OCI-LY1 (cell line): ENCODE measurements around the gene PRKAR2A.

Experiments
- H2AFZ ChIP-seq: fragments of 200-600 bp; sonication (generic), shearing (Covaris generic); 2 replicates; pipeline ENCODE4 v1.6.0; 2014; ENCODE audit warnings: antibody characterized with exemption, mild to moderate bottlenecking, low read length
- H3F3A ChIP-seq: fragments of 200-600 bp; sonication (generic), shearing (Covaris generic); 2 replicates; pipeline ENCODE4 v1.6.0; 2014; ENCODE audit warnings: mild to moderate bottlenecking, antibody characterized with exemption, low read length, moderate library complexity; ENCODE audit not compliant: insufficient read depth
- H3K27ac ChIP-seq: fragments of 200-600 bp; sonication (generic); 2 replicates; pipeline ENCODE4 v1.5.1; 2014; ENCODE audit warnings: low read length, mixed run types, mild to moderate bottlenecking, low read depth; ENCODE audit not compliant: poor library complexity, severe bottlenecking
- H3K27me3 ChIP-seq: fragments of 200-600 bp; sonication (generic); 2 replicates; pipeline ENCODE4 v1.6.0; 2014; ENCODE audit warnings: antibody characterized with exemption, mild to moderate bottlenecking, low read length, moderate library complexity; ENCODE audit not compliant: insufficient read depth
- H3K36me3 ChIP-seq: fragments of 200-600 bp; sonication (generic); 2 replicates; pipeline ENCODE4 v1.6.1; 2014; ENCODE audit warnings: mild to moderate bottlenecking, antibody characterized with exemption, low read length, moderate library complexity, mixed read lengths; ENCODE audit not compliant: insufficient read depth
- H3K4me1 ChIP-seq: fragments of 200-600 bp; sonication (generic); 2 replicates; pipeline ENCODE4 v1.5.1; 2014; ENCODE audit warnings: mild to moderate bottlenecking, low read length, moderate library complexity; ENCODE audit not compliant: insufficient read depth, severe bottlenecking
- H3K4me2 ChIP-seq: fragments of 200-600 bp; sonication (generic), shearing (Covaris generic); 2 replicates; pipeline ENCODE4 v1.6.1; 2014; ENCODE audit warnings: low read length
- H3K4me3 ChIP-seq: fragments of 200-600 bp; sonication (generic); 2 replicates; pipeline ENCODE4 v1.5.1; 2014; ENCODE audit warnings: low read length, low read depth, mild to moderate bottlenecking, mixed read lengths; ENCODE audit not compliant: poor library complexity, severe bottlenecking
- H3K79me2 ChIP-seq: fragments of 200-600 bp; shearing (Covaris generic); 2 replicates; pipeline ENCODE4 v1.6.1; 2016; ENCODE audit warnings: mixed run types, low read length, mixed read lengths; ENCODE audit not compliant: insufficient read depth
- H3K9ac ChIP-seq: fragments of 200-600 bp; sonication (generic), shearing (Covaris generic); 2 replicates; pipeline ENCODE4 v1.6.1; 2014; ENCODE audit warnings: mild to moderate bottlenecking, low read length, mixed read lengths
- H3K9me2 ChIP-seq: fragments of 200-600 bp; sonication (generic), shearing (Covaris generic); 2 replicates; pipeline ENCODE4 v1.6.1; 2014; ENCODE audit warnings: low read depth, mild to moderate bottlenecking, low read length, mixed read lengths
- H3K9me3 ChIP-seq: fragments of 200-600 bp; shearing (Covaris generic); 2 replicates; pipeline ENCODE4 v1.6.1; 2014; ENCODE audit warnings: low read length, mixed read lengths
- H4K20me1 ChIP-seq: fragments of 200-600 bp; sonication (generic), shearing (Covaris generic); 2 replicates; pipeline ENCODE4 v1.6.0; 2016; ENCODE audit warnings: mild to moderate bottlenecking, low read length; ENCODE audit not compliant: insufficient read depth
- EZH2 ChIP-seq: fragments of 200-600 bp; sonication (generic), shearing (Covaris generic); IDR thresholded peaks from 2 replicates; pipeline ENCODE4 v1.8.0; 2017; ENCODE audit warnings: borderline replicate concordance, mixed run types, mild to moderate bottlenecking, antibody characterized with exemption, low read length, moderate library complexity, mixed read lengths
- TF ChIP-seq, protein P1 (sequence below): fragments of 200-600 bp; sonication (generic), shearing (Covaris generic); IDR thresholded peaks from 2 replicates; pipeline ENCODE4 v1.5.1; 2017; ENCODE audit warnings: mild to moderate bottlenecking, antibody characterized with exemption, low read length, moderate library complexity, mixed read lengths

Gene PRKAR2A

DNA sequence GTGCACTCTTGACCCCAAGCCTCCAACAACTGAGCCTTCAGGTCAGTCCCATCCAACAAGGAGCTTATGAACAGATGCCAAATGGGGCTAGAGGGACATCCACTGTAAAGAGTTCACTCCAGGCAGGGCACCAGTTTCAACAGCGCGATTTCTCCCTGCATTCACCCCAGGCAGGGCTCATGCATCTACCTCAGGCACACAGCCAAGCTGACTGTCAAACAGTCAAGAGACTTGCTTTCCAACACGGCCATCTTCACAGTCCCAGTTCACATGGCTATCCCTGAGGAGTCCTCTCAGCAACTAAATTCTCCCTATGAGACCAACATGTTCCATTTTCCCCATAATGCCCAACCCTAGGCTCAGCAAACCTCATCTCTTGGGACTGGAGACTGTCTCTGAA, 33.3 kb upstream of the PRKAR2A start:
- Histone ChIP-seq H3K27me3 (no peaks in the 10 kb centered on the region), H3K4me1 (peaks cover 7% of the 10 kb centered on the region), H3K9me3 (no peaks in the 10 kb centered on the region), H4K20me1 (no peaks in the 10 kb centered on the region), H3K36me3 (peaks cover 8% of the 10 kb centered on the region; the same call in 1 of the 2 replicates), H3K27ac (no peak overlapping the region), H3K9ac (no peak overlapping the region), H2AFZ (no peak overlapping the region), H3K4me2 (no peak overlapping the region), H3F3A (no peaks in the 10 kb centered on the region), H3K9me2 (no peaks in the 10 kb centered on the region), H3K79me2 (no peaks in the 10 kb centered on the region), H3K4me3 (no peak overlapping the region)
- TF ChIP-seq, protein P1, sequence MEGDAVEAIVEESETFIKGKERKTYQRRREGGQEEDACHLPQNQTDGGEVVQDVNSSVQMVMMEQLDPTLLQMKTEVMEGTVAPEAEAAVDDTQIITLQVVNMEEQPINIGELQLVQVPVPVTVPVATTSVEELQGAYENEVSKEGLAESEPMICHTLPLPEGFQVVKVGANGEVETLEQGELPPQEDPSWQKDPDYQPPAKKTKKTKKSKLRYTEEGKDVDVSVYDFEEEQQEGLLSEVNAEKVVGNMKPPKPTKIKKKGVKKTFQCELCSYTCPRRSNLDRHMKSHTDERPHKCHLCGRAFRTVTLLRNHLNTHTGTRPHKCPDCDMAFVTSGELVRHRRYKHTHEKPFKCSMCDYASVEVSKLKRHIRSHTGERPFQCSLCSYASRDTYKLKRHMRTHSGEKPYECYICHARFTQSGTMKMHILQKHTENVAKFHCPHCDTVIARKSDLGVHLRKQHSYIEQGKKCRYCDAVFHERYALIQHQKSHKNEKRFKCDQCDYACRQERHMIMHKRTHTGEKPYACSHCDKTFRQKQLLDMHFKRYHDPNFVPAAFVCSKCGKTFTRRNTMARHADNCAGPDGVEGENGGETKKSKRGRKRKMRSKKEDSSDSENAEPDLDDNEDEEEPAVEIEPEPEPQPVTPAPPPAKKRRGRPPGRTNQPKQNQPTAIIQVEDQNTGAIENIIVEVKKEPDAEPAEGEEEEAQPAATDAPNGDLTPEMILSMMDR = no peak
- TF ChIP-seq EZH2 = no peak

DNA sequence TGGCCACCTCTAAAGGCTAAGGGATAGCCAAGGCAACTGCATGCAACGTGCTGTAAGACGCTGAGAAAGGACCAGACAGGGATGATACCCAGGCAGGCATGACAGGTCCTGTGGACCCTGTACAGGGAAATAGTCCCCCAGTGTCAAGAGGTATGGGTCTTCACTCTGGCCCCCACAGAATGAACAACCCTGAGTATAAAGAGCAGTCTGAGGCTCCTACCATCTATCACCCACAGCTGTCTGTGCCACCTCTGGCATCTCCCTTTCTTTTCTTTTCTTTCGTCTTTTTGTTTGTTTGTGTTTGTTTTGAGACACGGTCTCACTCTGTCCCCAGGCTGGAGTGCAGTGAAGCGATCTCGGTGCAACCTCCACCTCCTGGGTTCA, 32.3 kb upstream of the PRKAR2A start:
- H4K20me1 ChIP-seq = no peaks in the 10 kb centered on the region
- no peaks in the 10 kb centered on the region for H3K79me2 ChIP-seq
- TF ChIP-seq, protein P1 = no peak
- no peak for TF ChIP-seq EZH2
- no peaks in the 10 kb centered on the region for H3F3A ChIP-seq
- H3K27me3 ChIP-seq = no peaks in the 10 kb centered on the region
- no peak overlapping the region for H3K4me2 ChIP-seq
- no peaks in the 10 kb centered on the region for H3K9me2 ChIP-seq
- H3K4me1 ChIP-seq = peaks cover 7% of the 10 kb centered on the region
- no peaks in the 10 kb centered on the region for H3K9me3 ChIP-seq
- H3K4me3 ChIP-seq = no peak overlapping the region
- H3K36me3 ChIP-seq = peaks cover 8% of the 10 kb centered on the region; the same call in 1 of the 2 replicates
- H2AFZ ChIP-seq = no peak overlapping the region
- H3K27ac ChIP-seq = no peak overlapping the region
- no peak overlapping the region for H3K9ac ChIP-seq

DNA sequence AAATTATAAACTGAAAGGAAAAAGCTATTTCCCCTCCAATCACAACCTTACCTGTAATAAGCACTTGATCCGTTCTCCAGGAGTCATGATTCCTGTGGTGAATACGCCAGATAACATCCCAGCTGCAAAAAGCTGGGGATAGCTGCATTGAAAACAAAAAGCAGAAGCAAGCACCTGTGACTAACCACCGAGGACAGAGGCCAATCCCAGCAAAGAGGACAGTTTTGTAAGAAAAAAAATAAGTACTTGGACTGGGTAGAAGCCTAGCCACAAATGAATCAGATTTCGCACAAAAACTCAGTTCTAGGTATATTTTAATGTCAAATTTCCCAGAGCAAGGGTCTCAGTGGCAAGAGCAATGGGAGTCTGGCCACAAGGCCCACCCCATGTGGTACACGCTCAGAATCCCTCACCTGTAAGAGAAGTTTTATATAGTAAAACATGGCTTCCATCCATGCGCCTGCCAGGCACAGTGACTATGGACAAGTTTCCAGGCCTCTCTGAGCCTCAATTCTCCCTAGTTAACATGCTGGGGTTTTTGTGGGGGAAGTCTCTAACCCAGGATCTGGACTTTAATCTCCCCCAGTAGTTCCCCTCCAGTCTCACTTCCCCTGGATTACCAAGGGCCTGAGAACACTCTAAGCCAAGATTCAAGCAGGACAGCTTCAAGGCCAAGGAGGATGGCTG, 31.8 kb upstream of the PRKAR2A start:
- Histone ChIP-seq H3K4me2 (no peak overlapping the region), H3K9ac (no peak overlapping the region)
- TF ChIP-seq EZH2 = no peak
- TF ChIP-seq, protein P1 = no peak

More for the DNA sequence above, 31.8 kb upstream of the PRKAR2A start:
- H3K9me2 ChIP-seq = no peaks in the 10 kb centered on the region
- H3K27me3 ChIP-seq = no peaks in the 10 kb centered on the region
- no peaks in the 10 kb centered on the region for H3K9me3 ChIP-seq
- no peaks in the 10 kb centered on the region for H3F3A ChIP-seq
- no peaks in the 10 kb centered on the region for H4K20me1 ChIP-seq
- no peaks in the 10 kb centered on the region for H3K79me2 ChIP-seq
- peaks cover 7% of the 10 kb centered on the region for H3K4me1 ChIP-seq
- H3K36me3 ChIP-seq = peaks cover 8% of the 10 kb centered on the region; the same call in 1 of the 2 replicates
- H3K27ac ChIP-seq = no peak overlapping the region
- no peak overlapping the region for H3K4me3 ChIP-seq
- no peak overlapping the region for H2AFZ ChIP-seq
